HCT116 (cell line): ENCODE results near the gene FHL2.

Source experiments
- EZH2phosphoT487 ChIP-seq: fragments of 200-600 bp; IDR thresholded peaks from 2 replicates; pipeline ENCODE4 v1.6.1; 2018; ENCODE audit warnings: antibody characterized with exemption, borderline replicate concordance
- SIN3A ChIP-seq: IDR thresholded peaks from 2 replicates; pipeline ENCODE4 v1.6.1; 2012; ENCODE audit warnings: low read depth
- YY1 ChIP-seq: IDR thresholded peaks from 2 replicates; pipeline ENCODE4 v1.6.1; 2011; ENCODE audit warnings: low read length, low read depth, moderate library complexity, mild to moderate bottlenecking; ENCODE audit not compliant: insufficient replicate concordance; ENCODE audit errors: extremely low read depth
- TF ChIP-seq, protein P1 (sequence below): IDR thresholded peaks from 2 replicates; pipeline ENCODE4 v1.6.1; 2012

DNA sequence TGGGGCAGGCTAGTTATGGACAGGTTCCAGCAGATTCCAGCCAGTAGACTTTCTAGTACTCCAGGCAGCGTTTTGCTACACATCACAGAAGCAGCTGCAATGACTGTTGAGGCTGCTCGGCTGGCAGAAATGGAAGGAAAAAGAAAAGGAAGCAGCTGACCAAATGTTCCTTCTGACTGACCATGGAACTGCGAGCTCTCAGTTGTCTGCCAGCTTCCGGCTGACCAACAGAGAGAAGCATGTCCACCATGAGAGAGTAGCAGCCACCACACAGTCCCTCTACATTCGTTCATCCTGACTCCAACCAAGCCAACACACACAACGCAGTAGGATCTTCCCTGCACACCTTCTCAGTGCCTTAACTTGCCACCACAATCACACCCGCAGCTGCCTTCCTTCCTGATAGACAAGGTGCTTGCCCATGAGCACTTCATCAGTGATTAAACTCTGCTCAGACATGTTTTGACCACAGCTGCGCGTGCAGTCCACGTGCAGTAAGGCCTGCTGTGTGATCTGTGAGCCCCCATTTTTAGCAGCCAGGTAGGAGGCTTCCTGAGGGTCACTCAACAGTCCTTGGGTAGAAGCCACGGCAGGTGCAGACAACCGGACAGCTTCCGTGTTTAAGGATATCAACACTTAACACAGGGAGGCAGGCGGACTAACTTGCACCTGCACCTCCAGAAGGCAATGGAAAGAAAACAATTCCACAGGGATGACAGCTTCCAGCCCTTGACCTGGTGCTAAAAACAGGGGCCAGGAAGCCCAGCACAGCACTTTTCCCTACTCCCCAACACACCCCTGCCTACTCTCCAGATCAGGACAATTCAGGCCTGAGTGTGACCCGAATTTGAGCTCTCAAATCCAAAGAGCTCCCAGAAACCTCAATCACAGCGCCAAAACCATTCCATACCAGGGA, 70.3 kb downstream of the FHL2 start:
- TF ChIP-seq, protein P1, sequence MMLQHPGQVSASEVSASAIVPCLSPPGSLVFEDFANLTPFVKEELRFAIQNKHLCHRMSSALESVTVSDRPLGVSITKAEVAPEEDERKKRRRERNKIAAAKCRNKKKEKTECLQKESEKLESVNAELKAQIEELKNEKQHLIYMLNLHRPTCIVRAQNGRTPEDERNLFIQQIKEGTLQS: no peak
- no peak for TF ChIP-seq SIN3A
- no peak for TF ChIP-seq EZH2phosphoT487
- no peak for TF ChIP-seq YY1
